K562 (cell line): Measurements from ENCODE around the gene AGPAT4. TPM values are rescaled to one million over a fixed set of nuclear protein-coding genes. Genes with fewer than 3 reads are reported as not detected.
"Not testable (repeated sequence)": the region's sequence is repeated elsewhere in the genome, so short reads cannot be mapped to it uniquely, and the experiment has no call there.

ENCODE experiments used
- CHD4 ChIP-seq: fragments of 200-600 bp; sonication (generic); IDR thresholded peaks from 3 replicates; pipeline ENCODE4 v1.6.1; 2012; ENCODE audit warnings: low read depth, mild to moderate bottlenecking, mixed read lengths, low read length, inconsistent platforms; ENCODE audit not compliant: insufficient read depth, insufficient replicate concordance, poor library complexity, severe bottlenecking
- CXXC5 ChIP-seq: fragments of 250-450 bp; sonication (Bioruptor Pico); IDR thresholded peaks from 2 replicates; pipeline ENCODE4 v1.8.0; 2022; ENCODE audit warnings: inconsistent platforms, mild to moderate bottlenecking, moderate library complexity
- EHMT2 ChIP-seq: fragments of 450-650 bp; IDR thresholded peaks from 2 replicates; pipeline ENCODE4 v1.6.1; 2018; ENCODE audit warnings: antibody characterized with exemption
- ELF1 ChIP-seq: fragments of 200-800 bp; sonication (Bioruptor generic); IDR thresholded peaks from 2 replicates; pipeline ENCODE4 v1.6.1; 2016; ENCODE audit warnings: missing genetic modification characterization, missing compliant biosample characterization
- EP400 ChIP-seq: fragments of 450-650 bp; IDR thresholded peaks from 2 replicates; pipeline ENCODE4 v1.6.1; 2017; ENCODE audit warnings: antibody characterized with exemption, mild to moderate bottlenecking, moderate library complexity
- FOSL1 ChIP-seq: fragments of 200-800 bp; sonication (Bioruptor generic); conservative IDR thresholded peaks from 2 replicates; pipeline ENCODE4 v1.6.1; 2016; ENCODE audit warnings: missing genetic modification characterization, missing compliant biosample characterization
- L3MBTL2 ChIP-seq: fragments of 450-650 bp; IDR thresholded peaks from 2 replicates; pipeline ENCODE4 v1.6.1; 2016; ENCODE audit warnings: mild to moderate bottlenecking, moderate library complexity
- NFIC ChIP-seq: fragments of 450-650 bp; IDR thresholded peaks from 2 replicates; pipeline ENCODE4 v1.6.1; 2017; ENCODE audit warnings: mild to moderate bottlenecking, inconsistent platforms
- PHF20 ChIP-seq: fragments of 450-650 bp; IDR thresholded peaks from 2 replicates; pipeline ENCODE4 v1.6.1; 2018; ENCODE audit not compliant: partially characterized antibody
- POLR2A ChIP-seq: fragments of 450-650 bp; conservative IDR thresholded peaks from 2 replicates; pipeline ENCODE4 v1.6.1; 2016
- SAP30 ChIP-seq: fragments of 200-600 bp; sonication (generic); IDR thresholded peaks from 2 replicates; pipeline ENCODE4 v1.6.1; 2012; ENCODE audit warnings: borderline replicate concordance, low read depth, mild to moderate bottlenecking, moderate library complexity, low read length, control low read depth, inconsistent platforms; ENCODE audit not compliant: insufficient read depth, poor library complexity, severe bottlenecking
- TAF9B ChIP-seq: fragments of 450-650 bp; IDR thresholded peaks from 2 replicates; pipeline ENCODE4 v1.6.1; 2018; ENCODE audit warnings: mild to moderate bottlenecking; ENCODE audit not compliant: partially characterized antibody
- polyA plus RNA-seq, 8 experiments: library from polyadenylated mRNA; depleted of rRNA in 4 of 8; stranded (reverse) in 5 of 8; unstranded in 3 of 8; fragments of >200 nt; fragmentation: Nextera tagmentation in 2 of 8; fragmentation: Illumina TruSeq in 1 of 8; extraction: Ambion mirVana in 2 of 8; extraction: Trizol in 1 of 8; gene quantifications; 2 replicates each; pipeline versions ENCODE4 v1.2.1 to v1.2.3, GENCODE V29; 2011 to 2014; ENCODE audit warnings: inconsistent platforms in 1 of 8, missing spikeins in 1 of 8
- total RNA-seq, 7 experiments: library from RNA; depleted of rRNA in 6 of 7; stranded (reverse); fragments of >200 nt in 6 of 7; fragmentation: Illumina TruSeq in 2 of 7; extraction: Trizol in 2 of 7; gene quantifications; 2 replicates each; pipeline versions ENCODE4 v1.2.1 to v1.2.3, GENCODE V29; 2011 to 2021; ENCODE audit warnings: low replicate concordance in 1 of 7
- TF ChIP-seq, protein P1 (sequence below), 2 experiments: fragments of 450-650 bp; conservative IDR thresholded peaks; 2 replicates each; pipeline ENCODE4 v1.6.1; 2017; ENCODE audit warnings: mild to moderate bottlenecking in 2 of 2, moderate library complexity in 2 of 2
- TF ChIP-seq, protein P2 (sequence below): fragments of 450-650 bp; IDR thresholded peaks from 2 replicates; pipeline ENCODE4 v1.6.1; 2014; ENCODE audit warnings: low read depth, mild to moderate bottlenecking, moderate library complexity, borderline replicate concordance
- TF ChIP-seq, protein P3 (sequence below), 2 experiments: fragments of 450-650 bp; formaldehyde crosslinking in 1 of 2; IDR thresholded peaks; 2 replicates each; pipeline versions ENCODE4 v1.4.0 to v1.6.1; 2014 to 2020; ENCODE audit warnings: mild to moderate bottlenecking in 2 of 2, borderline replicate concordance in 1 of 2, low read depth in 1 of 2

AGPAT4 gene
- total and polyA plus RNA-seq, 9 of the 15 experiments (the other 6 are each of a cell fraction or from before 2014, with no cell fraction given) = 2.2 to 15.0 (median 5.7) TPM

DNA sequence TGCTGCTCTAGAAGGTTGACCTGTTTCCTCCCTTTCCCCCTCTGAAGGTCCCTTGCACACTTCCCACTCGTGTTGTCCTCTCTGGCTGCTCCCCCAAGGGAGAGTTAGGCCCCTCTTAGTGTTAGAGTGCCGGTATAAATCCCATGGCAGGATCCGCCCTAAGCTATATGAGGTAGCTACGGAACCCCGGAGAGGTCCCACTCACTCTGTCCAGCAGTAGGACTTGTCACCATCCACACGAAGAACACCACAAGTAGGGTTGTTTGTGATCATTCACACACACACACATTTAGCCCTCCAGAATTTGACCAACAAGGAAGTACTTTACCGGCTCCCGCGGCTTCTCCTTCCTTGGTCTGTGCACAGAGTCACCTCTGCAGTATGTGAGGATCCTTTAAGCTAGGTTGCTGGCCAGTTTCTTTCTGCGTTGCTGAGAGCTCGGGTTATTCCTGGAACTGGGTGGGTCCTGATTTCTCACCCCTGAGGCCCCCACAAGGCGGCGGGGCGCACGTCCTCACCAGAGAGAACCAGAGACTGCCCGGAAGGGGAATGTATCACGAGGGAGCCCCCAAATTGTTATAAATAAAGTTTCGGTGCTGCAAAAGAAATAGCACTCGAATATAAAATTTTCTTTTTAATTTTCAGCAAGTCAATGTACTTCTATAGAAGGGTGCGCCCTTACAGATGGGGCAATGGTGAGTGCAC, 40.8 kb upstream of the AGPAT4 start (continued):
- TF ChIP-seq, protein P1, sequence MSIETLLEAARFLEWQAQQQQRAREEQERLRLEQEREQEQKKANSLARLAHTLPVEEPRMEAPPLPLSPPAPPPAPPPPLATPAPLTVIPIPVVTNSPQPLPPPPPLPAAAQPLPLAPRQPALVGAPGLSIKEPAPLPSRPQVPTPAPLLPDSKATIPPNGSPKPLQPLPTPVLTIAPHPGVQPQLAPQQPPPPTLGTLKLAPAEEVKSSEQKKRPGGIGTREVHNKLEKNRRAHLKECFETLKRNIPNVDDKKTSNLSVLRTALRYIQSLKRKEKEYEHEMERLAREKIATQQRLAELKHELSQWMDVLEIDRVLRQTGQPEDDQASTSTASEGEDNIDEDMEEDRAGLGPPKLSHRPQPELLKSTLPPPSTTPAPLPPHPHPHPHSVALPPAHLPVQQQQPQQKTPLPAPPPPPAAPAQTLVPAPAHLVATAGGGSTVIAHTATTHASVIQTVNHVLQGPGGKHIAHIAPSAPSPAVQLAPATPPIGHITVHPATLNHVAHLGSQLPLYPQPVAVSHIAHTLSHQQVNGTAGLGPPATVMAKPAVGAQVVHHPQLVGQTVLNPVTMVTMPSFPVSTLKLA (conservative IDR thresholded peaks at IDR 0.05) = 0 out of 4 replicates have a peak, but pooled peaks of 1 of the 2 experiments have one; percentile 4
- TF ChIP-seq EP400 (peak; percentile 50), ELF1 (tag) (peak; percentile 32; the same call in 1 of the 2 replicates), TAF9B (peak; percentile 26), EHMT2 (0 out of 2 replicates have a peak, but pooled peaks have one; percentile 41), FOSL1 (tag) (0 out of 2 replicates have a peak, but pooled peaks have one; percentile 2), POLR2A (peak; percentile 56), SAP30 (peak; percentile 31), PHF20 (peak; percentile 22), L3MBTL2 (peak; percentile 83), CXXC5 (CRISPR knock-in tag) (peak; percentile 75), CHD4 (peak; percentile 12), NFIC (0 out of 2 replicates have a peak, but pooled peaks have one; percentile 6)
- TF ChIP-seq, protein P2, sequence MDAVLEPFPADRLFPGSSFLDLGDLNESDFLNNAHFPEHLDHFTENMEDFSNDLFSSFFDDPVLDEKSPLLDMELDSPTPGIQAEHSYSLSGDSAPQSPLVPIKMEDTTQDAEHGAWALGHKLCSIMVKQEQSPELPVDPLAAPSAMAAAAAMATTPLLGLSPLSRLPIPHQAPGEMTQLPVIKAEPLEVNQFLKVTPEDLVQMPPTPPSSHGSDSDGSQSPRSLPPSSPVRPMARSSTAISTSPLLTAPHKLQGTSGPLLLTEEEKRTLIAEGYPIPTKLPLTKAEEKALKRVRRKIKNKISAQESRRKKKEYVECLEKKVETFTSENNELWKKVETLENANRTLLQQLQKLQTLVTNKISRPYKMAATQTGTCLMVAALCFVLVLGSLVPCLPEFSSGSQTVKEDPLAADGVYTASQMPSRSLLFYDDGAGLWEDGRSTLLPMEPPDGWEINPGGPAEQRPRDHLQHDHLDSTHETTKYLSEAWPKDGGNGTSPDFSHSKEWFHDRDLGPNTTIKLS = peak; percentile 80; the same call in 1 of the 2 replicates
- TF ChIP-seq, protein P3, sequence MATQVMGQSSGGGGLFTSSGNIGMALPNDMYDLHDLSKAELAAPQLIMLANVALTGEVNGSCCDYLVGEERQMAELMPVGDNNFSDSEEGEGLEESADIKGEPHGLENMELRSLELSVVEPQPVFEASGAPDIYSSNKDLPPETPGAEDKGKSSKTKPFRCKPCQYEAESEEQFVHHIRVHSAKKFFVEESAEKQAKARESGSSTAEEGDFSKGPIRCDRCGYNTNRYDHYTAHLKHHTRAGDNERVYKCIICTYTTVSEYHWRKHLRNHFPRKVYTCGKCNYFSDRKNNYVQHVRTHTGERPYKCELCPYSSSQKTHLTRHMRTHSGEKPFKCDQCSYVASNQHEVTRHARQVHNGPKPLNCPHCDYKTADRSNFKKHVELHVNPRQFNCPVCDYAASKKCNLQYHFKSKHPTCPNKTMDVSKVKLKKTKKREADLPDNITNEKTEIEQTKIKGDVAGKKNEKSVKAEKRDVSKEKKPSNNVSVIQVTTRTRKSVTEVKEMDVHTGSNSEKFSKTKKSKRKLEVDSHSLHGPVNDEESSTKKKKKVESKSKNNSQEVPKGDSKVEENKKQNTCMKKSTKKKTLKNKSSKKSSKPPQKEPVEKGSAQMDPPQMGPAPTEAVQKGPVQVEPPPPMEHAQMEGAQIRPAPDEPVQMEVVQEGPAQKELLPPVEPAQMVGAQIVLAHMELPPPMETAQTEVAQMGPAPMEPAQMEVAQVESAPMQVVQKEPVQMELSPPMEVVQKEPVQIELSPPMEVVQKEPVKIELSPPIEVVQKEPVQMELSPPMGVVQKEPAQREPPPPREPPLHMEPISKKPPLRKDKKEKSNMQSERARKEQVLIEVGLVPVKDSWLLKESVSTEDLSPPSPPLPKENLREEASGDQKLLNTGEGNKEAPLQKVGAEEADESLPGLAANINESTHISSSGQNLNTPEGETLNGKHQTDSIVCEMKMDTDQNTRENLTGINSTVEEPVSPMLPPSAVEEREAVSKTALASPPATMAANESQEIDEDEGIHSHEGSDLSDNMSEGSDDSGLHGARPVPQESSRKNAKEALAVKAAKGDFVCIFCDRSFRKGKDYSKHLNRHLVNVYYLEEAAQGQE (IDR thresholded peaks at IDR 0.05; ENCODE audit: borderline replicate concordance) = peak; percentile 40
- TF ChIP-seq, protein P3 (CRISPR knock-in tag; IDR thresholded peaks at IDR 0.05; ENCODE audit: low read depth) = not testable (repeated sequence)
